ENCODE measurements around the gene ARSD.
"Not testable (repeated sequence)": the region's sequence is repeated elsewhere in the genome, so short reads cannot be mapped to it uniquely, and the experiment has no call there.

Gene ARSD

GRCh38 chrX:2928583-2929434 lies at the start of gene ARSD:
ARSD (minus strand) TSS chrX:2929339; CDS start chrX:2929275, 64 bp downstream.
- TF ChIP-seq, protein P1, sequence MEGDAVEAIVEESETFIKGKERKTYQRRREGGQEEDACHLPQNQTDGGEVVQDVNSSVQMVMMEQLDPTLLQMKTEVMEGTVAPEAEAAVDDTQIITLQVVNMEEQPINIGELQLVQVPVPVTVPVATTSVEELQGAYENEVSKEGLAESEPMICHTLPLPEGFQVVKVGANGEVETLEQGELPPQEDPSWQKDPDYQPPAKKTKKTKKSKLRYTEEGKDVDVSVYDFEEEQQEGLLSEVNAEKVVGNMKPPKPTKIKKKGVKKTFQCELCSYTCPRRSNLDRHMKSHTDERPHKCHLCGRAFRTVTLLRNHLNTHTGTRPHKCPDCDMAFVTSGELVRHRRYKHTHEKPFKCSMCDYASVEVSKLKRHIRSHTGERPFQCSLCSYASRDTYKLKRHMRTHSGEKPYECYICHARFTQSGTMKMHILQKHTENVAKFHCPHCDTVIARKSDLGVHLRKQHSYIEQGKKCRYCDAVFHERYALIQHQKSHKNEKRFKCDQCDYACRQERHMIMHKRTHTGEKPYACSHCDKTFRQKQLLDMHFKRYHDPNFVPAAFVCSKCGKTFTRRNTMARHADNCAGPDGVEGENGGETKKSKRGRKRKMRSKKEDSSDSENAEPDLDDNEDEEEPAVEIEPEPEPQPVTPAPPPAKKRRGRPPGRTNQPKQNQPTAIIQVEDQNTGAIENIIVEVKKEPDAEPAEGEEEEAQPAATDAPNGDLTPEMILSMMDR (IDR thresholded peaks at IDR 0.05; ENCODE audit: low read depth, low read length) = no peak
- peak within 1 kb of the TSS; percentile 65 to 75 for H3K4me3 ChIP-seq (replicated peaks in 1 of 2; ENCODE audit: low read depth in 2 of 2, low read length in 2 of 2)
- peak; percentile 90 to 95 for DNase-seq (ENCODE audit: low read depth in 2 of 2)

DNA sequence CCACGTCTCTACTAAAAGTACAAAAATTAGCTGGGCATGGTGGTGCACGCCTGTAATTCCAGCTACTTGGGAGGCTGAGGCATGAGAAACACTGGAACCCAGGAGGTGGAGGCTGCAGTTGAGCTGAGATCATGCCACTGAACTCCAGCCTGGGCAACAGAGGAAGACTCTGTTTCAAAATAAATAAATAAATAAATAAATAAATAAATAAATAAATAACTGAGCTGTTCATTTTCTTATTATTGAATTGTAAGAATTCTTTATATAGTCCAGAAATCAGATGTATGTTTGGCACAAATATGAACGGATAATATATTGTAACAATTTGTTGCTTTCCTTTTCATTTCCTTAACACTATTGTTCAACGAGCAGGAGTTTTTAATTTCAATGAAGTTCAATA lies 49.5 kb upstream of the ARSD start:
- not testable (repeated sequence) for H3K4me3 ChIP-seq (replicated peaks in 1 of 2; ENCODE audit: low read depth in 2 of 2, low read length in 2 of 2); DNase-seq (ENCODE audit: low read depth in 2 of 2)

DNA sequence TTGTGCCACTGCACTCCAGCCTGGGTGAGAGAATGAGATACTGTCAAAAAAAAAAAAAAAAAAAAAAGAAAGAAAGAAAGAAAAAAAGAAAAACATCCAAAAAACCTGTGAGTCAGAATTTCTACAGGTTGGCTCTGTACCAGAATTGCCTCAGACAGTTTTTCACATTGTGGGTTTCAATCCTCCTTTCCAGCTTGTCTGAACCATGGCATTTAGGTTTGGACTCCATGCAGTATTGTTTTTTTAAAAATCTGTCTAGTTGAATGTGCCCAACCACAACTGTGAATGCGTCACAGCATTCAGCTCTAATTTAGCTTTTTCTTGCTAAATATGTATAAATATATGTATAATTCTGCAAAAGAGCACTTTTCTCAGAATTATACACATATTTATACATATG lies 45.8 kb upstream of the ARSD start:
- TF ChIP-seq, protein P1 (IDR thresholded peaks at IDR 0.05; ENCODE audit: low read depth, low read length) = no peak
- DNase-seq (ENCODE audit: low read depth in 2 of 2) = peak; percentile 13 to 18
- no peak overlapping the region for H3K4me3 ChIP-seq (replicated peaks in 1 of 2; ENCODE audit: low read depth in 2 of 2, low read length in 2 of 2)

DNA sequence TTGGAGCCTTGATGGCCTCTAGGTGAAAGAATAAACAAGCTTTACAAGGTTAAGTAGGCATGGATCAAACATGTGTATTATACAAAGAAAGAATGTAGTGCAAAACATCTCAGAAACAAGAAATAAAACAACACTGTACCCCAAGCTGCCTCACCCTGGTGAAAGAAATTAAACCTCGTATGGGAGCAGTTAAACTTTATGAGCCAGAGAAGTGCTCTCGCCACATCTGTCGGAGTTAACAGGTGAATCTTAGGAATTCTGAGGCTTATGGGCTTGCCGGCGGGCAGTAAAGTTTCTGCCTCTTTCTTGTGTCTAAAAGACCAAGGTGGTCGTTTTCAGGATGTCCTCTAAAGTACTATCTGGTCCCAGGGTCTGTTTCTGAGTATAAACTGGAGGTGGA lies 43.3 kb upstream of the ARSD start:
- H3K4me3 ChIP-seq (replicated peaks in 1 of 2; ENCODE audit: low read depth in 2 of 2, low read length in 2 of 2) = no peak overlapping the region
- TF ChIP-seq, protein P1 (IDR thresholded peaks at IDR 0.05; ENCODE audit: low read depth, low read length) = no peak
- DNase-seq (ENCODE audit: low read depth in 2 of 2) = no peak

DNA sequence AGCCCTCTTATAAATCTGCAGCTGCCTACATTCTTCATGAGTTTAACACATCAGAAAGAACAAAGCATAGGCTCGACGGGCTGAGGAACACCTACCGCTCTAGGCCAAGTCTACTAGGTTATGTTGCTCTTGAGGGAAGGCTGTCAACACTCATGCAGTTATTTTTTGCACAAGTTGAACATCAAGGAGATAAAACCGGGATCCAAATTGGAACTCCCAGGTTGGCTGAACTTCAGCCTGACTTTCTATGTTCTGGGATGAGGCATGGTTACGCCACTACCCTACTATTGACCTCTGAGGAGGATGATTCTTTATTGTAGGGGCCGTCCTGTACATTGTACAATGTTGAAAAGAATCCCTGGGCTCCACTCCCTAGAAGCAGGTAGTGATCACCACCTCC lies 39.9 kb upstream of the ARSD start:
- TF ChIP-seq, protein P1 (IDR thresholded peaks at IDR 0.05; ENCODE audit: low read depth, low read length) = no peak
- no peak for DNase-seq (ENCODE audit: low read depth in 2 of 2)
- H3K4me3 ChIP-seq (replicated peaks in 1 of 2; ENCODE audit: low read depth in 2 of 2, low read length in 2 of 2) = no peak overlapping the region

- DNase-seq (ENCODE audit: low read depth in 2 of 2) = peak; percentile 49 to 56
- TF ChIP-seq, protein P1 (IDR thresholded peaks at IDR 0.05; ENCODE audit: low read depth, low read length) = no peak
- peak overlapping the region in 1 of 2 donors; percentile 18 for H3K4me3 ChIP-seq (replicated peaks in 1 of 2; ENCODE audit: low read depth in 2 of 2, low read length in 2 of 2)
Observed at GRCh38 chrX:2967998-2968909, 39.1 kb upstream of the ARSD start.

DNA sequence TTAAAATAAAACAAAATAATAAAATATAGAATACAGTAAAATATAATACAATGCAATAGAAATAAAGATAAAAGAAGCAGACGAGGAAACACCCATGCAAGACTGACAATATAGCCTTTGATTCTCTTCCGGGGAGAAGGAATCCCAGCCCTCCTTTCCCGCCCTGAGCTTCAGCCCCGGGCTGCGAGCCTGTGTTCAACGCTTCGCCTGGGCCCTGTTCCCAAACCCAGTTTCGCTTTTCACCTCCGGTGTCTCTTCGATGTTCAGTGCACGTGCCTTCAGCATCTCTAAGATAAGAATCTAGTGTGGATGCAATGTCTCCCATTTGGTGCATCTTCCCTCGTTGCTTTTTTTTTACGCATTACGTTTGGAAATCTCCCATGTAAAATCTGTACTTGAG lies 38.4 kb upstream of the ARSD start:
- TF ChIP-seq, protein P1 (IDR thresholded peaks at IDR 0.05; ENCODE audit: low read depth, low read length) = no peak
- no peak for DNase-seq (ENCODE audit: low read depth in 2 of 2)
- no peak overlapping the region for H3K4me3 ChIP-seq (replicated peaks in 1 of 2; ENCODE audit: low read depth in 2 of 2, low read length in 2 of 2)
